ENCODE measurements around the gene ERN1. TPM values are rescaled to one million over a fixed set of nuclear protein-coding genes. Genes with fewer than 3 reads are reported as not detected.

Gene ERN1
- polyA plus RNA-seq, 1 donor (not counting 4 experiments of a cell fraction or from before 2014, with no cell fraction given) = 7.1 TPM

GRCh38 chr17:64113006-64113405 is 16.9 kb downstream of the ERN1 start:
- Histone ChIP-seq H3K9ac (ENCODE audit: control insufficient read depth, extremely low read depth, insufficient read depth, low read length) (no peak overlapping the region), H3K79me2 (ENCODE audit: control insufficient read depth, insufficient read depth, low read length) (peaks cover 13% of the 10 kb centered on the region), H3K9me3 (ENCODE audit: control insufficient read depth, low read depth, low read length) (no peaks in the 10 kb centered on the region), H3K4me2 (ENCODE audit: control insufficient read depth, extremely low read depth, insufficient read depth, low read depth, low read length) (no peak overlapping the region), H3K36me3 (ENCODE audit: control insufficient read depth in 2 of 2, extremely low read depth in 1 of 2, insufficient read depth in 2 of 2, low read length in 2 of 2) (peaks cover 0 to 1% of the 10 kb centered on the region in 2 experiments), H2AFZ (ENCODE audit: control insufficient read depth, low read length) (no peak overlapping the region), H3K27me3 (ENCODE audit: control insufficient read depth, extremely low read depth, insufficient read depth, low read length) (no peaks in the 10 kb centered on the region), H3K9me1 (ENCODE audit: control insufficient read depth, extremely low read depth, insufficient read depth, low read length) (no peaks in the 10 kb centered on the region), H3K4me1 (ENCODE audit: control insufficient read depth, extremely low read depth, insufficient read depth, low read length) (peaks cover 30% of the 10 kb centered on the region), H3K4me3 (ENCODE audit: control insufficient read depth in 2 of 3, extremely low read depth in 1 of 3, insufficient read depth in 2 of 3, low read depth in 1 of 3, low read length in 3 of 3) (no peak overlapping the region), H4K20me1 (ENCODE audit: control insufficient read depth, extremely low read depth, insufficient read depth, low read length) (no peaks in the 10 kb centered on the region), H3K27ac (ENCODE audit: control insufficient read depth, insufficient read depth, low read length) (no peak overlapping the region)
- FAIRE-seq (no peak), DNase-seq (ENCODE audit: low read depth, low spot score) (no peak)
- TF ChIP-seq EZH2 (IDR thresholded peaks at IDR 0.05; ENCODE audit: low read length) (no peak), CTCF (optimal IDR thresholded peaks at IDR 0.05 in 1 of 3, IDR thresholded peaks at IDR 0.05 in 1 of 3, conservative IDR thresholded peaks at IDR 0.05 in 1 of 3; ENCODE audit: extremely low read depth in 1 of 3, insufficient read depth in 2 of 3, low read length in 3 of 3) (no peak)
- dilution Hi-C loops (cut with MboI; ENCODE audit: extremely low pct_ligation_motif_present, low sequenced_read_pairs) = no loop called here

- H3K4me3 ChIP-seq (ENCODE audit: control insufficient read depth in 2 of 3, extremely low read depth in 1 of 3, insufficient read depth in 2 of 3, low read depth in 1 of 3, low read length in 3 of 3) = no peak overlapping the region
- H3K27ac ChIP-seq (ENCODE audit: control insufficient read depth, insufficient read depth, low read length) = no peak overlapping the region
- peaks cover 8% of the 10 kb centered on the region for H3K79me2 ChIP-seq (ENCODE audit: control insufficient read depth, insufficient read depth, low read length)
- FAIRE-seq (no peak), DNase-seq (ENCODE audit: low read depth, low spot score) (no peak)
- H3K36me3 ChIP-seq (ENCODE audit: control insufficient read depth in 2 of 2, extremely low read depth in 1 of 2, insufficient read depth in 2 of 2, low read length in 2 of 2) = peaks cover 0 to 1% of the 10 kb centered on the region in 2 experiments
- H4K20me1 ChIP-seq (ENCODE audit: control insufficient read depth, extremely low read depth, insufficient read depth, low read length) = no peaks in the 10 kb centered on the region
- H3K9me1 ChIP-seq (ENCODE audit: control insufficient read depth, extremely low read depth, insufficient read depth, low read length) = no peaks in the 10 kb centered on the region
- dilution Hi-C loops (cut with MboI; ENCODE audit: extremely low pct_ligation_motif_present, low sequenced_read_pairs) = no loop called here
- peaks cover 36% of the 10 kb centered on the region for H3K4me1 ChIP-seq (ENCODE audit: control insufficient read depth, extremely low read depth, insufficient read depth, low read length)
- H3K9me3 ChIP-seq (ENCODE audit: control insufficient read depth, low read depth, low read length) = no peaks in the 10 kb centered on the region
- no peak overlapping the region for H3K4me2 ChIP-seq (ENCODE audit: control insufficient read depth, extremely low read depth, insufficient read depth, low read depth, low read length)
- no peak overlapping the region for H2AFZ ChIP-seq (ENCODE audit: control insufficient read depth, low read length)
- no peaks in the 10 kb centered on the region for H3K27me3 ChIP-seq (ENCODE audit: control insufficient read depth, extremely low read depth, insufficient read depth, low read length)
- TF ChIP-seq EZH2 (IDR thresholded peaks at IDR 0.05; ENCODE audit: low read length) (no peak), CTCF (optimal IDR thresholded peaks at IDR 0.05 in 1 of 3, IDR thresholded peaks at IDR 0.05 in 1 of 3, conservative IDR thresholded peaks at IDR 0.05 in 1 of 3; ENCODE audit: extremely low read depth in 1 of 3, insufficient read depth in 2 of 3, low read length in 3 of 3) (no peak)
- H3K9ac ChIP-seq (ENCODE audit: control insufficient read depth, extremely low read depth, insufficient read depth, low read length) = no peak overlapping the region
Measured at GRCh38 chr17:64111831-64112230, 18.1 kb downstream of the ERN1 start.
